GM23248 (cell line): ENCODE data around the gene RALGAPB.

Experiments
- EZH2 ChIP-seq: fragments of 200-600 bp; sonication (generic); IDR thresholded peaks from 2 replicates; pipeline ENCODE4 v1.6.1; 2018; ENCODE audit warnings: antibody characterized with exemption, mild to moderate bottlenecking; ENCODE audit not compliant: insufficient read depth, poor library complexity, severe bottlenecking
- EZH2phosphoT487 ChIP-seq: fragments of 200-600 bp; sonication (generic); IDR thresholded peaks from 2 replicates; pipeline ENCODE4 v1.6.1; 2018; ENCODE audit warnings: antibody characterized with exemption, moderate library complexity, mild to moderate bottlenecking, low read depth; ENCODE audit not compliant: insufficient read depth

DNA sequence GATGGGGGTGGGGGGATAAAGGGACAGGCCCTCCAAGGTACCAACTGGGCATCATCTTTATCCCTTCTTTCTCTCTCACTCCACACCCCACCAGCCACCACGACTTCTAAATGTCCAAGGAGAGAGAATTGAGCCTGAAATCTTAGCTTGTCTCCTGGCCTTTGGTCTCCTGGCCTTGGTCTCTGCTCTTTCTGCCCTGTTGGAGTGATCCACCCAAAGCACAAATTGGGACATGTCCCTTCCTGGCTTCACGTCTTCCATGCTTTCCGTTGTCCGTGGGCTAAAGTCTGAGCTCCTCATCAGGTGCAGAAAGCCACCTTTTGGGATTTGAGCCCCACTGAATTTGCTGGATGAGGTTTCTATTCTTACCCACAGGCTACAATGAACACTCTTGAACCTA lies 116.7 kb downstream of the RALGAPB start:
- TF ChIP-seq EZH2phosphoT487 (no peak), EZH2 (no peak)
